Measurements from ENCODE around the gene DPH7. TPM values are rescaled to one million over a fixed set of nuclear protein-coding genes. Genes with fewer than 3 reads are reported as not detected.

The DPH7 gene
- polyA plus RNA-seq, 2 of the 4 experiments (the other 2 are of a cell fraction), result 26.7 to 35.2 TPM

- ATAC-seq (peak in 1 of 2 experiments; percentile 2; a peak in 2 of 6 replicates), FAIRE-seq (no peak), DNase-seq (ENCODE audit: low read depth in 1 of 2, low spot score in 1 of 2) (no peak)
- Histone ChIP-seq H3K4me3 (peak overlapping the region; percentile 92), H3K4me1 (peaks cover 26% of the 10 kb centered on the region), H3K9me3 (no peaks in the 10 kb centered on the region), H3K27ac (peak overlapping the region; percentile 93 to 95; a peak in 4 of 6 replicates), H3K4me2 (peak overlapping the region; percentile 100)
- ChIA-PET POLR2A (interaction anchor here (1.8 kb wide), 1 partner anchor 12 kb away, joined by 6 read pairs; the partner anchor contains the start of gene EHMT1), CTCF (interaction anchor here (1.0 to 1.4 kb wide), 3 partner anchors 26 to 47 kb away, joined by 3 to 5 read pairs (median 4); no protein-coding TSS in a partner anchor)
- 83% methylated on average over 10 of the region's 13 CpGs for WGBS (ENCODE audit: missing lambda C conversion rate)
- TF ChIP-seq POLR2AphosphoS2 (conservative IDR thresholded peaks at IDR 0.05; ENCODE audit: low read length) (no peak), REST (IDR thresholded peaks at IDR 0.05) (no peak), HDAC2 (IDR thresholded peaks at IDR 0.05) (no peak), TFCP2L1 (CRISPR knock-in tag; IDR thresholded peaks at IDR 0.05) (no peak), BCL3 (IDR thresholded peaks at IDR 0.05) (no peak), JUN (IDR thresholded peaks at IDR 0.05) (no peak), HOXB13 (CRISPR knock-in tag; IDR thresholded peaks at IDR 0.05; ENCODE audit: low read depth) (no peak), RAD21 (conservative IDR thresholded peaks at IDR 0.05 in 1 of 2, IDR thresholded peaks at IDR 0.05 in 1 of 2) (no peak), HEYL (CRISPR knock-in tag; IDR thresholded peaks at IDR 0.05) (no peak), TP53 (CRISPR knock-in tag; IDR thresholded peaks at IDR 0.05) (no peak), EP300 (IDR thresholded peaks at IDR 0.05) (no peak), CHD2 (IDR thresholded peaks at IDR 0.05; ENCODE audit: low read length, partially characterized antibody) (no peak)
Measured at GRCh38 chr9:137606734-137607138, 28.0 kb upstream of the DPH7 start.

- H3K4me3 ChIP-seq, result peak overlapping the region; percentile 92
- ChIA-PET CTCF (interaction anchor here (1.4 kb wide), 1 partner anchor 27 kb away, joined by 3 read pairs; no protein-coding TSS in a partner anchor), POLR2A (interaction anchor here (1.0 kb wide), 1 partner anchor 9 kb away, joined by 3 read pairs; no protein-coding TSS in a partner anchor)
- peaks cover 20% of the 10 kb centered on the region for H3K4me1 ChIP-seq
- H3K27ac ChIP-seq, result peak overlapping the region; percentile 93 to 95
- 3% methylated on average over 8 of the region's 57 CpGs for WGBS (ENCODE audit: missing lambda C conversion rate)
- FAIRE-seq (no peak), ATAC-seq (peak; percentile 31), DNase-seq (ENCODE audit: low read depth in 1 of 2, low spot score in 1 of 2) (no peak)
- H3K4me2 ChIP-seq, result peak overlapping the region; percentile 100
- H3K9me3 ChIP-seq, result no peaks in the 10 kb centered on the region
- TF ChIP-seq HMGXB4 (CRISPR knock-in tag; IDR thresholded peaks at IDR 0.05; ENCODE audit: borderline replicate concordance) (no peak), E2F6 (IDR thresholded peaks at IDR 0.05; ENCODE audit: borderline replicate concordance, low read depth) (0 out of 2 replicates have a peak, but pooled peaks have one; percentile 9), NR3C1 (IDR thresholded peaks at IDR 0.05) (no peak), FOSL2 (IDR thresholded peaks at IDR 0.05) (no peak), FOSL2 (CRISPR knock-in tag; IDR thresholded peaks at IDR 0.05) (no peak), CEBPB (IDR thresholded peaks at IDR 0.05) (no peak), PHF8 (IDR thresholded peaks at IDR 0.05; ENCODE audit: borderline replicate concordance, low read depth) (no peak), EHF (CRISPR knock-in tag; IDR thresholded peaks at IDR 0.05) (no peak), HOXA7 (CRISPR knock-in tag; IDR thresholded peaks at IDR 0.05) (no peak), MAX (IDR thresholded peaks at IDR 0.05) (no peak; the same call in 1 of the 2 replicates), CTCF (IDR thresholded peaks at IDR 0.05) (no peak), HEYL (CRISPR knock-in tag; IDR thresholded peaks at IDR 0.05) (no peak), KDM5A (IDR thresholded peaks at IDR 0.05) (no peak), EP300 (IDR thresholded peaks at IDR 0.05) (no peak), BCL3 (IDR thresholded peaks at IDR 0.05) (0 out of 3 replicates have a peak, but pooled peaks have one; percentile 5), HOXB5 (CRISPR knock-in tag; IDR thresholded peaks at IDR 0.05) (no peak)
Measured at GRCh38 chr9:137606005-137606621, 27.4 kb upstream of the DPH7 start.

All from A549 (cell line).